Mammary epithelial cell (primary cell): Measurements from ENCODE around the gene IL19.

Source experiments
- CTCF ChIP-seq, 2 donors: IDR thresholded peaks in 1 of 2; conservative IDR thresholded peaks in 1 of 2; 2 replicates each; pipeline ENCODE4 v1.5.1; 2011 to 2012; ENCODE audit warnings: inconsistent platforms in 2 of 2, low read length in 2 of 2, mild to moderate bottlenecking in 2 of 2, control low read depth in 1 of 2, low read depth in 1 of 2; ENCODE audit not compliant: insufficient read depth in 1 of 2; ENCODE audit errors: extremely low read depth in 1 of 2
- EZH2 ChIP-seq: IDR thresholded peaks from 2 replicates; pipeline ENCODE4 v1.6.1; 2012; ENCODE audit warnings: low read length, inconsistent platforms, borderline replicate concordance

- TF ChIP-seq CTCF (conservative IDR thresholded peaks at IDR 0.05 in 1 of 2, IDR thresholded peaks at IDR 0.05 in 1 of 2; ENCODE audit: extremely low read depth in 1 of 2, insufficient read depth in 1 of 2, low read depth in 1 of 2, low read length in 2 of 2), result no peak
- no peak for TF ChIP-seq EZH2
These were observed 42.4 kb upstream of the IL19 start for GRCh38 chr1:206727981-206728696.
